ENCODE measurements around the gene NFKBIZ.
"Not testable (repeated sequence)": the region's sequence is repeated elsewhere in the genome, so short reads cannot be mapped to it uniquely, and the experiment has no call there.

The NFKBIZ gene

GRCh38 chr3:101851850-101852714 lies 2.8 kb downstream of the NFKBIZ start:
- DNase-seq, result no peak

GRCh38 chr3:101852983-101853840 lies 3.9 kb downstream of the NFKBIZ start:
- DNase-seq, result no peak

GRCh38 chr3:101853982-101854381 lies 4.7 kb downstream of the NFKBIZ start:
- no peak for DNase-seq

- no peak for DNase-seq
Observed at GRCh38 chr3:101854608-101855304, 5.4 kb downstream of the NFKBIZ start.

DNA sequence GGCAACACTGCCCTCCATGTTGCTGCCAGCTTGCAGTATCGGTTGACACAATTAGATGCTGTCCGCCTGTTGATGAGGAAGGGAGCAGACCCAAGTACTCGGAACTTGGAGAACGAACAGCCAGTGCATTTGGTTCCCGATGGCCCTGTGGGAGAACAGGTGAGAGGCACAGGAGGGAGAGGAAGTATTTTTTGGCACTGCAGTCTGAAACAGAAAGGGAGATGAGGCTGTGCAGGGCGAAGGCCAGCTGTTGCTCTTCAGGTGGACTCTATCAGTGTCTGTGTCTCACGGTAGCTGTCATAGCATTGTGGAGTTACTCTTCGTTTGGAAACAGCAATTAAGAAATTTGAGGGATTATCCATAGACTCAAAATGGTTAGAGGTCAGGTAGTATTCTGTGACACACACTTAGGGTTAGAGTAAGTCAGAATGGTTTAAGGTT lies 8.0 kb downstream of the NFKBIZ start:
- no peak for DNase-seq

- no peak for DNase-seq
Observed at GRCh38 chr3:101858464-101859030, 9.2 kb downstream of the NFKBIZ start.

DNA sequence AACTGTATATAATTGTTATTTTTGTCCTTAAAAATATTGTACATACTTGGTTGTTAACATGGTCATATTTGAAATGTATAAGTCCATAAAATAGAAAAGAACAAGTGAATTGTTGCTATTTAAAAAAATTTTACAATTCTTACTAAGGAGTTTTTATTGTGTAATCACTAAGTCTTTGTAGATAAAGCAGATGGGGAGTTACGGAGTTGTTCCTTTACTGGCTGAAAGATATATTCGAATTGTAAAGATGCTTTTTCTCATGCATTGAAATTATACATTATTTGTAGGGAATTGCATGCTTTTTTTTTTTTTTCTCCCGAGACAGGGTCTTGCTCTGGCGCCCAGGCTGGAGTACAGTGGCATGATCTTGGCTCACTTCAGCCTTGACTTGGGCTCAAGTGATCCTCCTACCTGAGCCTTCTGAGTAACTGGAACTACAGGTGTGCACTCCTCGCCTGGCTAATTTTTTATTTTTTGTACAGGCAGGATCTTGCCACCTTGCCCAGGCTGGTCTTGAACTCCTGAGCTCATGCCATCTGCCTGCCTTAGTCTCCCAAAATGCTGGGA lies 10.7 kb downstream of the NFKBIZ start:
- DNase-seq, result no peak

DNA sequence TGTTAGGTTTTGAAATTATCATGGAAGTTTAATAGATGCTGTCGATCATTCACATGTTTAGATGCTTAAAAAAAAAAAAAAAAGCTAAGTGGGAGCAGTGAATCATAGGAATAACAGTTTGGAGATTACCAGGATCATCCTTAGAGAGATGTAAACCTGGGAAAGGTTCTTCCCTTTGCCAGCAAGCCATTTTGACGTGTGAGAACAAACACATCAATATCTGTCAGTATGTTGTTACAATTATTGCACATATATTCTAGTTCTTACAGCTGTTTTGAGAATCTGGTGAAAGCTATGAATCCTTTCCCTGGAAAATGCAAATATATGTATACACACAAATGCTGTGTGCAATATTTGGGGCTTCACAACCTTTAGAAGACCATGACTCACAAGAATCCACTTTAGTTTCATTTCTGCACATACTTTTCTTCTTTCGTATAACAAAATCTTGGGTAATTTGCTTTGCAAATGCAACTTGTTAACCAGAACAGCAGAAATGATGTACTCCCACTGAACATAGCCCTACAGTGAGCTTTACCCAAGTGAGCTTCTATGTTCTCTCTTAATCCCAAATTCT lies 12.0 kb downstream of the NFKBIZ start:
- DNase-seq, result no peak

DNA sequence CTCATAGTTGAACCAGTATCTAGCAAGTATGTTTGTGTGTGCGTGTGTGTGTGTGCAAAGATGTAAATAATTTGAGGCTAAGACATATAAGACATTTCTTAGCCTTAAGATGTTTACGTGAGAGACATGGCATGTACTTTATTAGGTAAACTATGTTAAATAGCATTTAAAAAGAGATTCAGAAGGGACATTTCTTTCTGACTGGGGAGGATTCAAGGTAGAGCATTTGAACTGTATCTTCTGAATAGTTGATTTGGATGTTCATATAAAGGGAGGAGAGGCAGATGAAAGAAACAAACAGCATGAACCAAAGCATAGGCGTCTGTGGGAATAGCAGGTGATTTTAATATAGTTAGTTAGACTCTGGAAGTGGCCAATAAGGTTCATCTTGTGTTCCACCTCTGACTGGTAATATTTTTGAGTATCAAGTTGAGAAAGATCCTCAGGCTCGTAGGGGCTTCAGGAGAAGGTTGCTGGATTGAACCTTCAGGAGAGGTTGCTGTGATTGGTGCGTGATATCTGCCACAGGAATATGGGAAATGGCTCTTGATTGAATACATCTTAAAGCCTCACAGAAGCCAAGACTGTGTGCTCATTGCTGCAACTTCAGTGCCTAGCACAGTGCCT lies 12.6 kb downstream of the NFKBIZ start:
- no peak for DNase-seq

DNA sequence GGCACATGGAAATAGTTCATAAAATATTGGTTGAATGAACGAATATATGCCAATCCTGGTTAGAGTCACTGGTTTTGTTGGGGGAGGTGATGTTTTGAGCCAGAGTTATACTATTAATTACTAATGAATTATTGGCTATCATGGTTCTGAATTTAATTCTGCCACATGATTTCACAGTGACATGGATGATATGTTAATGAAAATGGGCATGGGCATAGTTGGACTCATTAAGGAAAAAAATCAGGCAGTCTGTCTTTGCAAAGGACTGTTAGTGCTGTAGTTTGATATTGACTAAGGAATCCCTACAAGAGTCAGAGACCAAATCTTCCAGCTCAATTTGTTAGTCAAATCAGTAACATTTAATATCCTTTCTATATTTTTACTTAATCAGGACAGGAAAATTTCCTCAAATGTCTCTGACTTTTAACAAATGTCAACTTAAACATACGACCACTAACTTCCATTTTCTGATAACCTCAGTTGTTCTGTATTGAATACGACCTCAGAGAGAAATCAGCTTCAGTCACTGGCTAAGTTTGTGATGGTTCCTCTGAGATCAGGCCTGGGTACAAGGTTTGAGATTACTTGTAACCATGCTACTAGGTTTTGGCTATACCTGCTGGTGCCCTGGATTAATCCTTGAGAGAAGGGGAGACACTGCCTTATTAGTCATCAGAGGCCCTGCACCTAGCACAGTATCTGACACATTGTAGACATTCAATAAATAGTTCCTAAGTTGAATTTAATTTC lies 13.3 kb downstream of the NFKBIZ start:
- no peak for DNase-seq

- not testable (repeated sequence) for DNase-seq
Observed at GRCh38 chr3:101864926-101865325, 15.6 kb downstream of the NFKBIZ start.

DNA sequence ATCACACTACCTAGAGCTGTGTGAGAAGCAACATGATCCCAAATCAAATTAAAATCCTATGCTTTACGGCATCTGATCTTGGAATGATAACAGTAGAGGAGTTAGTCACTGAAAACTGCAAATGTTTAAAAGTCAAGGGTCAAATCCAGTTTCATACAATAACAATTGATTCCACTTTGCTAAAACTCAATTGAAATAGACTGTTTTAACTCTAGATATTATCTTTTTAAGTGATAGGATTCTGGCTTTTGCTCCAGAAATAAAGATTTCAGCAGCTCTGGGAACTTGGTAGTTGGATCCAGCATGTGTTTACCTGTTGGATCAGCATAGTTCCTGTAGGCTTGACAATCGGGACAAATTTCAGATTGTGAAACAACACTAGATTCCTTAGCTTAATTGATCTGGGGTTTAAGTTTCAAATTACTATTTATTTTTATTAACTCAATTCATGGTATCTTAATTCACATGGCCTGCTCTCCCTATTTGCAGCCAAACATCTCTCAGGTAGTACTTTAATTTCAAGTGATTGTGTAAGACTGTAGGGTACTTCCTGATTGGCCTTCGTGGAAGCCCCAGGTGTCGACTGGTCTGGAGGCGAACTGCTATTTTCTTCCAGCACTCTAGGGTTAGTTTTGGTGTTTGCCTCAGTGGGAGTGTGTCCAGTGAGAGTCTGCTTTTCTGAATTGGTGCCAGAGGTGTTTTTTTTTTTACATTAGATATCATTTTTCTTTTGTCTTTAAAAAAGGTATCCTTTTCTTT lies 16.6 kb downstream of the NFKBIZ start:
- DNase-seq, result no peak

- no peak for DNase-seq
Observed at GRCh38 chr3:101867511-101867910, 18.2 kb downstream of the NFKBIZ start.

- DNase-seq, result no peak
Observed at GRCh38 chr3:101867996-101868395, 18.7 kb downstream of the NFKBIZ start.

- no peak for DNase-seq
Observed at GRCh38 chr3:101868534-101869464, 19.5 kb downstream of the NFKBIZ start.

DNA sequence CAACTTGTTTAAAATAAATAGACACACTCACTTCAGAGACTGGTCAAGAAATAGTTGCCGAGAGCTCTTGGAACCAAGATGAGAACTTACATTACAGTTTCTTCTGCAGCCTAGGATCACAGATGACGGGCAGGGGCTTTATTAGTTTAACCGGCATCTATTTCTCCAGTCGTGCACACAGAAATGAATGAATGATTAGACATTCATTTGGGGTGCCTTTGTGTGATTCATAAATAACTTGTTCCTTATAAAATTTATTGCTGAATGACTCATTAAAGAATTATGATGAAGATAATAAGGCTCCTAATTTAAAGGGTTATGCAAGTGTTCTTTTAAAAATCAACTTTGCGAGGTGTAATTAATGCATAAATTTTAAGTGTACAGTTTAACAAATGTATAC lies 20.8 kb downstream of the NFKBIZ start:
- DNase-seq, result no peak

DNA sequence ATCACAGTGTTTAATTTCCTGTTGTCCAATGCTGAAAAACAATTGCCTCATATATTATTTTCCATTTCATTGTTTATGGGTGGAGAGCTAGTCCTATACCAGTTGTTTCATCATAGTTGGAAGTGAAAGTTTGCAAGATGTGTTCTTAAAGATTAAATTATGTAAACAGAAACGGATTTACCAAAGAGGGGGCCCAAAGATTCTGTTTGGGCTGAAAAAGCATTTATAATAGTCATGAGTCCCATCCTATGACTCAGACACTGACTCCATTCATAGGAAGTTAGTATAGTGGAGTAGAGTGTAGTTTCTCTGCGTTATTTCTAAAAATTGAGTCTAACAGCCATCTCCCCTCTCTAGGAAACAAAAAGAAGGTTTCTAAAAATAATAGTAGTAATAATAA lies 24.3 kb downstream of the NFKBIZ start:
- DNase-seq, result no peak

- no peak for DNase-seq
Observed at GRCh38 chr3:101876142-101876541, 26.8 kb downstream of the NFKBIZ start.

- DNase-seq, result no peak
Observed at GRCh38 chr3:101878589-101878988, 29.3 kb downstream of the NFKBIZ start.
